WTC11 (cell line): Measurements from ENCODE around the gene SLC7A5. TPM values are rescaled to one million over a fixed set of nuclear protein-coding genes. Genes with fewer than 3 reads are reported as not detected.

Source experiments
- ATAC-seq: fragments of 200-7000 bp; cut with Tn5 transposase; 2 replicates; pipeline ENCODE4 v1.10.0; 2021; ENCODE audit warnings: mild to moderate bottlenecking, moderate library complexity
- CTCF ChIA-PET: fragments of 300-600 bp; sonication (Branson Sonifier 250); formaldehyde crosslinking; loops from one replicate; lab custom pipeline; 2021; ENCODE audit warnings: antibody characterized with exemption; lab: Charles Lee
- POLR2A ChIA-PET: fragments of 350-600 bp; sonication (Branson Sonifier 250); formaldehyde crosslinking; loops from one replicate; lab custom pipeline; 2021; ENCODE audit warnings: antibody characterized with exemption; lab: Charles Lee
- DNase-seq: peaks from one replicate; pipeline ENCODE4 v3.0.0; 2021; ENCODE audit warnings: low spot score
- H3K27ac Mint-ChIP-seq: 2 replicates; pipeline ENCODE4 v1.8.0; 2021; ENCODE audit warnings: mixed read lengths
- H3K27me3 Mint-ChIP-seq: 2 replicates; pipeline ENCODE4 v1.8.0; 2021; ENCODE audit warnings: low read depth, mild to moderate bottlenecking, moderate library complexity, mixed read lengths
- H3K36me3 Mint-ChIP-seq: 2 replicates; pipeline ENCODE4 v1.8.0; 2021; ENCODE audit warnings: mixed read lengths
- H3K4me1 Mint-ChIP-seq: 2 replicates; pipeline ENCODE4 v1.8.0; 2022; ENCODE audit warnings: mixed read lengths
- H3K4me3 Mint-ChIP-seq: 2 replicates; pipeline ENCODE4 v1.8.0; 2021; ENCODE audit warnings: mild to moderate bottlenecking, moderate library complexity, mixed read lengths
- H3K9me3 Mint-ChIP-seq: 2 replicates; pipeline ENCODE4 v1.8.0; 2021; ENCODE audit warnings: mixed read lengths
- FOXJ3 ChIP-seq: sonication (generic); formaldehyde crosslinking; IDR thresholded peaks from 2 replicates; pipeline ENCODE4 v1.9.0; 2021; ENCODE audit warnings: missing genetic modification reagents, mild to moderate bottlenecking, borderline replicate concordance
- GABPB1 ChIP-seq: sonication (generic); formaldehyde crosslinking; IDR thresholded peaks from 2 replicates; pipeline ENCODE4 v1.8.1; 2023; ENCODE audit warnings: mild to moderate bottlenecking, missing genetic modification reagents
- GRHL2 ChIP-seq: fragments of 250-450 bp; sonication (Bioruptor Pico); IDR thresholded peaks from 2 replicates; pipeline ENCODE4 v1.8.0; 2022; ENCODE audit warnings: mild to moderate bottlenecking, moderate library complexity; ENCODE audit not compliant: insufficient replicate concordance, severe bottlenecking
- JAZF1 ChIP-seq: fragments of 250-450 bp; sonication (Bioruptor Pico); IDR thresholded peaks from 2 replicates; pipeline ENCODE4 v1.9.0; 2021; ENCODE audit warnings: moderate library complexity, mild to moderate bottlenecking, inconsistent platforms
- MLX ChIP-seq: sonication (generic); formaldehyde crosslinking; IDR thresholded peaks from 2 replicates; pipeline ENCODE4 v1.8.1; 2023; ENCODE audit warnings: mild to moderate bottlenecking, missing genetic modification reagents, moderate library complexity
- MXD4 ChIP-seq: fragments of 250-450 bp; sonication (Bioruptor Pico); IDR thresholded peaks from 2 replicates; pipeline ENCODE4 v1.8.0; 2021; ENCODE audit warnings: mild to moderate bottlenecking, moderate library complexity, borderline replicate concordance
- MYBL2 ChIP-seq: sonication (generic); formaldehyde crosslinking; IDR thresholded peaks from 2 replicates; pipeline ENCODE4 v1.8.1; 2023; ENCODE audit warnings: mild to moderate bottlenecking, moderate library complexity, missing genetic modification reagents
- NFATC4 ChIP-seq: fragments of 250-450 bp; sonication (Bioruptor Pico); IDR thresholded peaks from 2 replicates; pipeline ENCODE4 v1.9.0; 2021; ENCODE audit warnings: mild to moderate bottlenecking
- RELA ChIP-seq: sonication (generic); formaldehyde crosslinking; IDR thresholded peaks from 2 replicates; pipeline ENCODE4 v1.8.1; 2022; ENCODE audit warnings: missing genetic modification reagents, mild to moderate bottlenecking, borderline replicate concordance
- SOX15 ChIP-seq: fragments of 250-450 bp; sonication (Bioruptor Pico); IDR thresholded peaks from 2 replicates; pipeline ENCODE4 v1.9.0; 2021; ENCODE audit warnings: mild to moderate bottlenecking
- TEAD4 ChIP-seq: sonication (generic); formaldehyde crosslinking; IDR thresholded peaks from 2 replicates; pipeline ENCODE4 v1.8.0; 2022; ENCODE audit warnings: mild to moderate bottlenecking, missing genetic modification reagents
- TP53 ChIP-seq: sonication (generic); formaldehyde crosslinking; IDR thresholded peaks from 2 replicates; pipeline ENCODE4 v1.8.1; 2023; ENCODE audit warnings: mild to moderate bottlenecking, missing genetic modification reagents
- ZMAT4 ChIP-seq: fragments of 250-450 bp; sonication (Bioruptor Pico); IDR thresholded peaks from 2 replicates; pipeline ENCODE4 v1.9.0; 2021; ENCODE audit warnings: mild to moderate bottlenecking
- ZNF138 ChIP-seq: sonication (generic); formaldehyde crosslinking; conservative IDR thresholded peaks from 2 replicates; pipeline ENCODE4 v1.8.1; 2022; ENCODE audit warnings: mild to moderate bottlenecking, moderate library complexity, missing genetic modification reagents
- total RNA-seq: library from RNA; stranded (reverse); gene quantifications from 3 replicates; pipeline ENCODE4 v1.2.3, GENCODE V29; 2021
- TF ChIP-seq, protein P1 (sequence below): fragments of 250-450 bp; sonication (Bioruptor Pico); IDR thresholded peaks from 2 replicates; pipeline ENCODE4 v1.9.0; 2021; ENCODE audit warnings: moderate library complexity, mild to moderate bottlenecking, inconsistent platforms, borderline replicate concordance
- TF ChIP-seq, protein P2 (sequence below): sonication (generic); formaldehyde crosslinking; IDR thresholded peaks from 2 replicates; pipeline ENCODE4 v1.8.0; 2023; ENCODE audit warnings: missing genetic modification reagents
- TF ChIP-seq, protein P3 (sequence below): sonication (generic); formaldehyde crosslinking; IDR thresholded peaks from 2 replicates; pipeline ENCODE4 v1.8.1; 2023; ENCODE audit warnings: mild to moderate bottlenecking, missing genetic modification reagents, moderate library complexity
- TF ChIP-seq, protein P4 (sequence below): fragments of 250-450 bp; sonication (Bioruptor Pico); IDR thresholded peaks from 2 replicates; pipeline ENCODE4 v1.9.0; 2021; ENCODE audit warnings: mild to moderate bottlenecking, borderline replicate concordance
- TF ChIP-seq, protein P5 (sequence below): sonication (generic); formaldehyde crosslinking; conservative IDR thresholded peaks from 2 replicates; pipeline ENCODE4 v1.8.1; 2023; ENCODE audit warnings: mild to moderate bottlenecking, low read depth, missing genetic modification reagents, moderate library complexity
- TF ChIP-seq, protein P6 (sequence below): sonication (generic); formaldehyde crosslinking; IDR thresholded peaks from 2 replicates; pipeline ENCODE4 v1.8.1; 2022; ENCODE audit warnings: mild to moderate bottlenecking, missing genetic modification reagents, moderate library complexity, borderline replicate concordance

The SLC7A5 gene
- total RNA-seq, 1 experiment from 2014 or later = 197 TPM

GRCh38 chr16:87839542-87840270 lies 29.6 kb downstream of the SLC7A5 start:
- Mint-ChIP-seq H3K36me3 (peaks cover 7% of the 10 kb centered on the region), H3K4me3 (no peak overlapping the region), H3K27me3 (no peaks in the 10 kb centered on the region), H3K9me3 (no peaks in the 10 kb centered on the region), H3K4me1 (peaks cover 10% of the 10 kb centered on the region), H3K27ac (no peak overlapping the region)
- ATAC-seq (no peak), DNase-seq (no peak)
- ChIA-PET POLR2A (interaction anchor here (1.1 to 1.3 kb wide), 2 partner anchors 11 kb away, joined by 3 to 4 read pairs; no protein-coding TSS in a partner anchor), CTCF (interaction anchor here (0.9 to 3.1 kb wide), 6 partner anchors 10 to 71 kb away, joined by 3 to 26 read pairs (median 8); no protein-coding TSS in a partner anchor)
- TF ChIP-seq RELA (CRISPR knock-in tag) (no peak), ZNF138 (no peak), MLX (no peak), GRHL2 (CRISPR knock-in tag) (no peak), NFATC4 (CRISPR knock-in tag) (no peak), MXD4 (no peak), TP53 (CRISPR knock-in tag) (no peak), FOXJ3 (CRISPR knock-in tag) (no peak), TEAD4 (no peak)
- TF ChIP-seq, protein P1, sequence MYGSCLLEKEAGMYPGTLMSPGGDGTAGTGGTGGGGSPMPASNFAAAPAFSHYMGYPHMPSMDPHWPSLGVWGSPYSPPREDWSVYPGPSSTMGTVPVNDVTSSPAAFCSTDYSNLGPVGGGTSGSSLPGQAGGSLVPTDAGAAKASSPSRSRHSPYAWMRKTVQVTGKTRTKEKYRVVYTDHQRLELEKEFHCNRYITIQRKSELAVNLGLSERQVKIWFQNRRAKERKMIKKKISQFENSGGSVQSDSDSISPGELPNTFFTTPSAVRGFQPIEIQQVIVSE = no peak
- TF ChIP-seq, protein P2, sequence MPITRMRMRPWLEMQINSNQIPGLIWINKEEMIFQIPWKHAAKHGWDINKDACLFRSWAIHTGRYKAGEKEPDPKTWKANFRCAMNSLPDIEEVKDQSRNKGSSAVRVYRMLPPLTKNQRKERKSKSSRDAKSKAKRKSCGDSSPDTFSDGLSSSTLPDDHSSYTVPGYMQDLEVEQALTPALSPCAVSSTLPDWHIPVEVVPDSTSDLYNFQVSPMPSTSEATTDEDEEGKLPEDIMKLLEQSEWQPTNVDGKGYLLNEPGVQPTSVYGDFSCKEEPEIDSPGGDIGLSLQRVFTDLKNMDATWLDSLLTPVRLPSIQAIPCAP (CRISPR knock-in tag) = no peak
- TF ChIP-seq, all 79 proteins: peak for 0

DNA sequence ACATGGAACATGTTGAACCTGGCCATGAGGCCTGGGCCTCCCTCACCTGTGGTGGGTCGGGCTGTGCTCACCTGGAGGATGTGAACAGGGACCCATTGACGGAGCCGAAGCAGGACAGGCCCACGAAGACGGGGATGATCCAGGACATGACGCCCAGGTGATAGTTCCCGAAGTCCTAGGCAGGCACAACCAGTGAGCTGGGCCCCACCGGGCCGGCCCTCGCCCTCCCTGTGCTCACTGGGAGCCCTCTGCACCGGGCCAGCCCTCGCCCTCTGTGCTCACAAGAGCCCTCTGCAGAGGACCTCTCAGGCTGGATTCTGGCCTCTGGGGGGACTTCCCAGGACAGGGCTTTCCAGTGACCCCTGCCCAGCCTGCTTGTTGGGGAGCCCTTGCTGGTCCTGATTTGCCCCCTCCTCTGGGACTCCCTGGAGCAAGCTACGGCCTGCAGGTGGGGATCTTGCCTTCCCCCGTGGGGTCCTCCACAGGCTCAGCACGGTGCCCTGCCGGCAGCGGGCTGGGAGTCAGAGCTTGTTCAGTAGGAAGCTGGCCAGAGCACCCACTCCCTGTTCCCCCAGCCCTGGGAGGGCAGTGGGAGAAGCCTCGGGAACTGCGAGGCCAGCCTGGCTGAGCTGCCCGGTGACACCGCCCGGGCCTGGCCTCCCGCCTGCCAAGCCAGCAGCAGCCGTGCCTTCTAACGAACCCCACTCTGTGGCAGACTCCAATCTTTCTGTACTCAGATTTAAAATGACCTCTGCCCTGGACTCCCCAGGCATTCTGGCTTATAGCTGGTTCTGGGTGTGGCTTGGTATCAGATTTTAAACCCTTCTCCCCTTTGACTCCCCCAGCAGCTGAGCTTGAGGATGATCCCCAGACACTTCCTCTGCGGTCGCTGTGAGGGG lies 30.4 kb downstream of the SLC7A5 start:
- H3K27ac Mint-ChIP-seq = no peak overlapping the region
- no peak overlapping the region for H3K4me3 Mint-ChIP-seq
- peaks cover 12% of the 10 kb centered on the region for H3K36me3 Mint-ChIP-seq
- H3K27me3 Mint-ChIP-seq = no peaks in the 10 kb centered on the region
- H3K4me1 Mint-ChIP-seq = peaks cover 6% of the 10 kb centered on the region; the same call in 1 of the 2 replicates
- ATAC-seq (no peak), DNase-seq (no peak)
- CTCF ChIA-PET = interaction anchor here (0.9 to 3.1 kb wide), 5 partner anchors 11 to 70 kb away, joined by 3 to 26 read pairs (median 4); no protein-coding TSS in a partner anchor
- POLR2A ChIA-PET = interaction anchor here (1.1 to 1.2 kb wide), 2 partner anchors 11 to 60 kb away, joined by 3 to 5 read pairs; no protein-coding TSS in a partner anchor
- TF ChIP-seq, protein P3, sequence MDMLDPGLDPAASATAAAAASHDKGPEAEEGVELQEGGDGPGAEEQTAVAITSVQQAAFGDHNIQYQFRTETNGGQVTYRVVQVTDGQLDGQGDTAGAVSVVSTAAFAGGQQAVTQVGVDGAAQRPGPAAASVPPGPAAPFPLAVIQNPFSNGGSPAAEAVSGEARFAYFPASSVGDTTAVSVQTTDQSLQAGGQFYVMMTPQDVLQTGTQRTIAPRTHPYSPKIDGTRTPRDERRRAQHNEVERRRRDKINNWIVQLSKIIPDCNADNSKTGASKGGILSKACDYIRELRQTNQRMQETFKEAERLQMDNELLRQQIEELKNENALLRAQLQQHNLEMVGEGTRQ (CRISPR knock-in tag) = no peak
- TF ChIP-seq, protein P4, sequence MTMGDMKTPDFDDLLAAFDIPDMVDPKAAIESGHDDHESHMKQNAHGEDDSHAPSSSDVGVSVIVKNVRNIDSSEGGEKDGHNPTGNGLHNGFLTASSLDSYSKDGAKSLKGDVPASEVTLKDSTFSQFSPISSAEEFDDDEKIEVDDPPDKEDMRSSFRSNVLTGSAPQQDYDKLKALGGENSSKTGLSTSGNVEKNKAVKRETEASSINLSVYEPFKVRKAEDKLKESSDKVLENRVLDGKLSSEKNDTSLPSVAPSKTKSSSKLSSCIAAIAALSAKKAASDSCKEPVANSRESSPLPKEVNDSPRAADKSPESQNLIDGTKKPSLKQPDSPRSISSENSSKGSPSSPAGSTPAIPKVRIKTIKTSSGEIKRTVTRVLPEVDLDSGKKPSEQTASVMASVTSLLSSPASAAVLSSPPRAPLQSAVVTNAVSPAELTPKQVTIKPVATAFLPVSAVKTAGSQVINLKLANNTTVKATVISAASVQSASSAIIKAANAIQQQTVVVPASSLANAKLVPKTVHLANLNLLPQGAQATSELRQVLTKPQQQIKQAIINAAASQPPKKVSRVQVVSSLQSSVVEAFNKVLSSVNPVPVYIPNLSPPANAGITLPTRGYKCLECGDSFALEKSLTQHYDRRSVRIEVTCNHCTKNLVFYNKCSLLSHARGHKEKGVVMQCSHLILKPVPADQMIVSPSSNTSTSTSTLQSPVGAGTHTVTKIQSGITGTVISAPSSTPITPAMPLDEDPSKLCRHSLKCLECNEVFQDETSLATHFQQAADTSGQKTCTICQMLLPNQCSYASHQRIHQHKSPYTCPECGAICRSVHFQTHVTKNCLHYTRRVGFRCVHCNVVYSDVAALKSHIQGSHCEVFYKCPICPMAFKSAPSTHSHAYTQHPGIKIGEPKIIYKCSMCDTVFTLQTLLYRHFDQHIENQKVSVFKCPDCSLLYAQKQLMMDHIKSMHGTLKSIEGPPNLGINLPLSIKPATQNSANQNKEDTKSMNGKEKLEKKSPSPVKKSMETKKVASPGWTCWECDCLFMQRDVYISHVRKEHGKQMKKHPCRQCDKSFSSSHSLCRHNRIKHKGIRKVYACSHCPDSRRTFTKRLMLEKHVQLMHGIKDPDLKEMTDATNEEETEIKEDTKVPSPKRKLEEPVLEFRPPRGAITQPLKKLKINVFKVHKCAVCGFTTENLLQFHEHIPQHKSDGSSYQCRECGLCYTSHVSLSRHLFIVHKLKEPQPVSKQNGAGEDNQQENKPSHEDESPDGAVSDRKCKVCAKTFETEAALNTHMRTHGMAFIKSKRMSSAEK (CRISPR knock-in tag) = no peak
- TF ChIP-seq MYBL2 (no peak), SOX15 (CRISPR knock-in tag) (no peak), GABPB1 (CRISPR knock-in tag) (no peak), NFATC4 (CRISPR knock-in tag) (no peak), ZMAT4 (CRISPR knock-in tag) (no peak), JAZF1 (CRISPR knock-in tag) (no peak)
- TF ChIP-seq, protein P5, sequence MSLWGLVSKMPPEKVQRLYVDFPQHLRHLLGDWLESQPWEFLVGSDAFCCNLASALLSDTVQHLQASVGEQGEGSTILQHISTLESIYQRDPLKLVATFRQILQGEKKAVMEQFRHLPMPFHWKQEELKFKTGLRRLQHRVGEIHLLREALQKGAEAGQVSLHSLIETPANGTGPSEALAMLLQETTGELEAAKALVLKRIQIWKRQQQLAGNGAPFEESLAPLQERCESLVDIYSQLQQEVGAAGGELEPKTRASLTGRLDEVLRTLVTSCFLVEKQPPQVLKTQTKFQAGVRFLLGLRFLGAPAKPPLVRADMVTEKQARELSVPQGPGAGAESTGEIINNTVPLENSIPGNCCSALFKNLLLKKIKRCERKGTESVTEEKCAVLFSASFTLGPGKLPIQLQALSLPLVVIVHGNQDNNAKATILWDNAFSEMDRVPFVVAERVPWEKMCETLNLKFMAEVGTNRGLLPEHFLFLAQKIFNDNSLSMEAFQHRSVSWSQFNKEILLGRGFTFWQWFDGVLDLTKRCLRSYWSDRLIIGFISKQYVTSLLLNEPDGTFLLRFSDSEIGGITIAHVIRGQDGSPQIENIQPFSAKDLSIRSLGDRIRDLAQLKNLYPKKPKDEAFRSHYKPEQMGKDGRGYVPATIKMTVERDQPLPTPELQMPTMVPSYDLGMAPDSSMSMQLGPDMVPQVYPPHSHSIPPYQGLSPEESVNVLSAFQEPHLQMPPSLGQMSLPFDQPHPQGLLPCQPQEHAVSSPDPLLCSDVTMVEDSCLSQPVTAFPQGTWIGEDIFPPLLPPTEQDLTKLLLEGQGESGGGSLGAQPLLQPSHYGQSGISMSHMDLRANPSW (CRISPR knock-in tag) = no peak
- TF ChIP-seq, protein P6, sequence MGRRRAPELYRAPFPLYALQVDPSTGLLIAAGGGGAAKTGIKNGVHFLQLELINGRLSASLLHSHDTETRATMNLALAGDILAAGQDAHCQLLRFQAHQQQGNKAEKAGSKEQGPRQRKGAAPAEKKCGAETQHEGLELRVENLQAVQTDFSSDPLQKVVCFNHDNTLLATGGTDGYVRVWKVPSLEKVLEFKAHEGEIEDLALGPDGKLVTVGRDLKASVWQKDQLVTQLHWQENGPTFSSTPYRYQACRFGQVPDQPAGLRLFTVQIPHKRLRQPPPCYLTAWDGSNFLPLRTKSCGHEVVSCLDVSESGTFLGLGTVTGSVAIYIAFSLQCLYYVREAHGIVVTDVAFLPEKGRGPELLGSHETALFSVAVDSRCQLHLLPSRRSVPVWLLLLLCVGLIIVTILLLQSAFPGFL (CRISPR knock-in tag) = no peak
- no peaks in the 10 kb centered on the region for H3K9me3 Mint-ChIP-seq
